HCT116 (cell line): ENCODE data around the gene FGF21. TPM values are rescaled to one million over a fixed set of nuclear protein-coding genes. Genes with fewer than 3 reads are reported as not detected.

Experiments
- ATAC-seq: fragments of 200-7000 bp; cut with Tn5 transposase; 2 replicates; pipeline ENCODE4 v1.9.1; 2020; ENCODE audit warnings: mild to moderate bottlenecking, moderate library complexity
- BruUV-seq: library from RNA; stranded (reverse); fragments of 400-500 nt; replicated peaks from 2 replicates; lab custom pipeline; 2021; lab: Mats Ljungman, UMichigan
- CTCF ChIA-PET: fragments of 300-600 bp; sonication (Branson Sonifier 250); formaldehyde crosslinking; loops from one replicate; lab custom pipeline; 2021; ENCODE audit warnings: antibody characterized with exemption; lab: Charles Lee
- POLR2A ChIA-PET: fragments of 300-600, 350-600 bp; sonication (Branson Sonifier 250); formaldehyde crosslinking; loops from one replicate; lab custom pipeline; 2021; ENCODE audit warnings: antibody characterized with exemption; lab: Charles Lee
- RAD21 ChIA-PET, 2 experiments: fragments of 300-600 bp; sonication (Branson Sonifier 250); formaldehyde crosslinking; loops; one replicate each; lab custom pipeline; 2023; ENCODE audit warnings: low total read pairs in 2 of 2; ENCODE audit not compliant: uncharacterized antibody in 2 of 2, unreplicated experiment in 2 of 2, low non-redundant PET in 1 of 2; lab: Charles Lee
- DNase-seq: peaks from one replicate; pipeline ENCODE4 v3.0.0-alpha.2; 2010; ENCODE audit warnings: low read depth, low spot score
- H2AFZ ChIP-seq: fragments of 200-600 bp; shearing (Covaris generic), sonication (generic); 2 replicates; pipeline ENCODE4 v1.6.1; 2017; ENCODE audit warnings: low read depth, mixed run types, mixed read lengths, antibody characterized with exemption, low read length; ENCODE audit not compliant: poor library complexity, severe bottlenecking
- H3K27ac ChIP-seq: 2 replicates; pipeline ENCODE4 v1.5.1; 2012; ENCODE audit warnings: low read depth, low read length
- H3K27me3 ChIP-seq: fragments of 200-600 bp; sonication (generic); 2 replicates; pipeline ENCODE4 v1.6.1; 2016; ENCODE audit warnings: mixed run types, low read length, mixed read lengths; ENCODE audit not compliant: insufficient read depth
- H3K36me3 ChIP-seq, 2 experiments: fragments of 200-500 bp in 1 of 2; fragments of 200-600 bp in 1 of 2; sonication (Bioruptor generic) in 1 of 2; sonication (generic) in 1 of 2; 2 replicates each; pipeline versions ENCODE4 v1.5.1 to v1.6.1; 2014 to 2016; ENCODE audit warnings: low read length in 2 of 2, inconsistent platforms in 1 of 2, mixed read lengths in 1 of 2, mixed run types in 1 of 2; ENCODE audit not compliant: insufficient read depth in 2 of 2, control insufficient read depth in 1 of 2
- H3K4me1 ChIP-seq, 2 experiments: fragments of 200-600 bp in 1 of 2; sonication (generic) in 1 of 2; 2 replicates each; pipeline versions ENCODE4 v1.5.1 to v1.6.1; 2012 to 2017; ENCODE audit warnings: low read length in 2 of 2, inconsistent platforms in 1 of 2, mild to moderate bottlenecking in 1 of 2, mixed read lengths in 1 of 2, mixed run types in 1 of 2, moderate library complexity in 1 of 2; ENCODE audit not compliant: insufficient read depth in 2 of 2, control insufficient read depth in 1 of 2
- H3K4me2 ChIP-seq: fragments of 200-600 bp; sonication (generic); 2 replicates; pipeline ENCODE4 v1.6.1; 2017; ENCODE audit warnings: mixed run types, low read length, mixed read lengths
- H3K4me3 ChIP-seq, 2 experiments: fragments of 200-600 bp in 1 of 2; sonication (generic) in 1 of 2; replicated peaks in 1 of 2; 2 replicates each; pipeline ENCODE4 v1.5.1; 2011 to 2016; ENCODE audit warnings: low read length in 2 of 2, control low read depth in 1 of 2, low read depth in 1 of 2, mild to moderate bottlenecking in 1 of 2, mixed read lengths in 1 of 2, mixed run types in 1 of 2
- H3K79me2 ChIP-seq: fragments of 200-600 bp; sonication (generic); 2 replicates; pipeline ENCODE4 v1.6.1; 2017; ENCODE audit warnings: mild to moderate bottlenecking, mixed run types, low read length, moderate library complexity, mixed read lengths; ENCODE audit not compliant: insufficient read depth
- H3K9ac ChIP-seq: fragments of 200-600 bp; sonication (generic); 2 replicates; pipeline ENCODE4 v1.6.1; 2016; ENCODE audit warnings: low read length, mixed read lengths
- H3K9me2 ChIP-seq: fragments of 200-600 bp; sonication (generic), shearing (Covaris generic); 2 replicates; pipeline ENCODE4 v1.6.1; 2017; ENCODE audit warnings: mixed run types, mild to moderate bottlenecking, moderate library complexity; ENCODE audit not compliant: insufficient read depth
- H3K9me3 ChIP-seq, 2 experiments: fragments of 200-500 bp in 1 of 2; fragments of 200-600 bp in 1 of 2; sonication (Bioruptor generic) in 1 of 2; sonication (generic) in 1 of 2; 2 replicates each; pipeline ENCODE4 v1.6.1; 2014 to 2017; ENCODE audit warnings: low read length in 2 of 2, mixed read lengths in 2 of 2, inconsistent platforms in 1 of 2, low read depth in 1 of 2, mild to moderate bottlenecking in 1 of 2, mixed run types in 1 of 2, moderate library complexity in 1 of 2; ENCODE audit not compliant: control insufficient read depth in 1 of 2, insufficient read depth in 1 of 2
- H4K20me1 ChIP-seq: fragments of 200-600 bp; sonication (generic), shearing (Covaris generic); 2 replicates; pipeline ENCODE4 v1.6.1; 2017; ENCODE audit warnings: mixed run types, mild to moderate bottlenecking, moderate library complexity; ENCODE audit not compliant: insufficient read depth
- POLR2AphosphoS5 ChIP-seq: IDR thresholded peaks from 2 replicates; pipeline ENCODE4 v1.6.1; 2011; ENCODE audit warnings: mild to moderate bottlenecking, low read depth, low read length, moderate library complexity
- RAD21 ChIP-seq: IDR thresholded peaks from 2 replicates; pipeline ENCODE4 v1.6.1; 2012; ENCODE audit warnings: low read depth, mild to moderate bottlenecking
- intact Hi-C: fragments of 100-400 bp; cut with micrococcal nuclease; formaldehyde crosslinking; loops from 2 replicates; pipeline ENCODE4 v1.10.0; 2022
- total RNA-seq: library from RNA; stranded (reverse); gene quantifications from one replicate; pipeline ENCODE4 v1.2.1, GENCODE V29; 2021; ENCODE audit not compliant: unreplicated experiment

FGF21 gene
- total RNA-seq, 1 experiment from 2014 or later: 0.81 TPM

- Histone ChIP-seq H3K79me2 (no peaks in the 10 kb centered on the region), H3K27ac (peak overlapping the region; percentile 74; the same call in 1 of the 2 replicates), H3K27me3 (no peaks in the 10 kb centered on the region), H3K9me2 (no peaks in the 10 kb centered on the region), H3K9ac (no peak overlapping the region), H3K4me1 (peaks cover 12 to 25% of the 10 kb centered on the region in 2 experiments), H3K4me2 (no peak overlapping the region), H2AFZ (no peak overlapping the region), H3K4me3 (no peak overlapping the region), H3K9me3 (no peaks in the 10 kb centered on the region), H4K20me1 (no peaks in the 10 kb centered on the region), H3K36me3 (no peaks in the 10 kb centered on the region)
- no peak for TF ChIP-seq POLR2AphosphoS5
- intact Hi-C loops: no loop called here
- ChIA-PET RAD21 (no interaction called here), CTCF (no interaction called here), POLR2A (interaction anchor here (1.2 kb wide), 1 partner anchor 123 kb away, joined by 3 read pairs; the partner anchor contains the start of gene CA11)
- ATAC-seq (no peak), DNase-seq (no peak)
- BruUV-seq: no TSS peak
Measured at GRCh38 chr19:48768994-48769713, 13.8 kb downstream of the FGF21 start.

DNA sequence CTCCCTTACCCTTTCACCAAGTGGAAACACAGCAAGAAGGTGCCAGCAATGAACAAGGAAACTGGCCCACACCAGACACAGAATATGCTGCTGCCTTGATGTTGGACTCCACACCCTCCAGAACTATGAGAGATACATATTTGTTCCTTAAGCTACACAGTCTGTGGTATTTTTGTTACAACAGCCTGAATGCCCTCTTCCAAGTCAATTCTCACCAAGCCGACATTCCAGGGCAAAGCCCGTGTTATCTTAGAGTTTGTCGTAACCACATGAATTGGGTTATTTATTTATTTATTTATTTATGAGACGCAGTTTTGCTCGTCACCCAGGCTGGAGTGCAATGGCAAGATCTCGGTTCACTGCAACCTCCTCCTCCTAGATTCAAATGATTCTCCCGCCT lies 14.9 kb downstream of the FGF21 start:
- ChIA-PET CTCF (interaction anchor here (1.1 kb wide), 1 partner anchor 18 kb away, joined by 3 read pairs; no protein-coding TSS in a partner anchor), RAD21 (no interaction called here), POLR2A (interaction anchor here (0.9 to 1.3 kb wide), 3 partner anchors 75 to 124 kb away, joined by 3 to 5 read pairs (median 3); partner anchors contain the start of genes CA11, FUT2 and PPP1R15A)
- Histone ChIP-seq H3K4me3 (peak overlapping the region; percentile 53 to 64), H3K4me1 (peaks cover 12 to 30% of the 10 kb centered on the region in 2 experiments), H3K27ac (peak overlapping the region; percentile 74), H3K9ac (peak overlapping the region; percentile 74), H4K20me1 (no peaks in the 10 kb centered on the region), H2AFZ (no peak overlapping the region), H3K79me2 (no peaks in the 10 kb centered on the region), H3K36me3 (no peaks in the 10 kb centered on the region), H3K9me2 (no peaks in the 10 kb centered on the region), H3K27me3 (no peaks in the 10 kb centered on the region), H3K9me3 (no peaks in the 10 kb centered on the region), H3K4me2 (peak overlapping the region; percentile 84)
- DNase-seq (no peak), ATAC-seq (peak; percentile 71)
- TF ChIP-seq RAD21 (no peak), POLR2AphosphoS5 (no peak)
- BruUV-seq: no TSS peak
- intact Hi-C loops: no loop called here
